ENCODE data around the gene EPB41L3. TPM values are rescaled to one million over a fixed set of nuclear protein-coding genes. Genes with fewer than 3 reads are reported as not detected.
A peak's percentile ranks its signal among the peaks of the same experiment; 100 is the strongest.

Gene EPB41L3
- total and polyA plus RNA-seq, 2 experiments from 2014 or later = 8.0 to 11.7 TPM

- H3K27me3 Mint-ChIP-seq (ENCODE audit: insufficient read depth, low read depth, poor library complexity) = no peaks in the 10 kb centered on the region
- H3K4me1 ChIP-seq (ENCODE audit: insufficient read depth) = 0 out of 2 replicates have a peak, but pooled peaks cover 5% of the 10 kb centered on the region
- no peak overlapping the region for H3K4me3 ChIP-seq
- H3K36me3 ChIP-seq (ENCODE audit: insufficient read depth) = no peaks in the 10 kb centered on the region
- no peak overlapping the region for H3K27ac Mint-ChIP-seq
- no peaks in the 10 kb centered on the region for H4K20me1 ChIP-seq (replicated peaks; ENCODE audit: insufficient read depth)
- no peak overlapping the region for H3K4me2 ChIP-seq
- no peaks in the 10 kb centered on the region for H3K79me2 ChIP-seq (replicated peaks; ENCODE audit: insufficient read depth)
- DNase-seq (ENCODE audit: low spot score) (no peak), ATAC-seq (no peak)
- no peak overlapping the region for H3K4me3 Mint-ChIP-seq
- no peaks in the 10 kb centered on the region for H3K9me3 Mint-ChIP-seq
- no peak for TF ChIP-seq CREB1 (CRISPR knock-in tag; IDR thresholded peaks at IDR 0.05; ENCODE audit: low read depth)
- TF ChIP-seq STAT1 (IDR thresholded peaks at IDR 0.05; ENCODE audit: unreplicated experiment) = no peak
- TF ChIP-seq ETS1 (IDR thresholded peaks at IDR 0.05) = no peak
- no peak for TF ChIP-seq EZH2phosphoT487 (IDR thresholded peaks at IDR 0.05; ENCODE audit: unreplicated experiment)
- no peak for TF ChIP-seq NANOG (IDR thresholded peaks at IDR 0.05; ENCODE audit: borderline replicate concordance)
- TF ChIP-seq ZNF331 (CRISPR knock-in tag; IDR thresholded peaks at IDR 0.05; ENCODE audit: low read depth) = no peak
- TF ChIP-seq CTCF (conservative IDR thresholded peaks at IDR 0.05; ENCODE audit: low read depth in 2 of 2) = no peak
- TF ChIP-seq EZH2 (IDR thresholded peaks at IDR 0.05; ENCODE audit: low read depth, unreplicated experiment) = no peak
- H3K27me3 ChIP-seq (ENCODE audit: insufficient read depth) = no peaks in the 10 kb centered on the region
- peaks cover 6% of the 10 kb centered on the region; the same call in 2 of the 3 replicates for H3K4me1 Mint-ChIP-seq
- H3K27ac ChIP-seq (ENCODE audit: low read depth) = no peak overlapping the region
- no peaks in the 10 kb centered on the region for H3K9me2 ChIP-seq (ENCODE audit: insufficient read depth)
- H3F3A ChIP-seq (replicated peaks; ENCODE audit: low read depth) = no peaks in the 10 kb centered on the region
- no peaks in the 10 kb centered on the region for H3K36me3 Mint-ChIP-seq (ENCODE audit: low read depth)
- H2AFZ ChIP-seq = peak overlapping the region; percentile 32; the same call in 1 of the 2 replicates
Measured at GRCh38 chr18:5369513-5369912, 174.3 kb downstream of the EPB41L3 start.

- Histone ChIP-seq H3K4me1 (ENCODE audit: insufficient read depth) (0 out of 2 replicates have a peak, but pooled peaks cover 5% of the 10 kb centered on the region), H3K4me3 (no peak overlapping the region), H3K27ac (ENCODE audit: low read depth) (no peak overlapping the region), H2AFZ (peak overlapping the region; percentile 48; the same call in 1 of the 2 replicates), H3K36me3 (ENCODE audit: insufficient read depth) (no peaks in the 10 kb centered on the region), H3K79me2 (replicated peaks; ENCODE audit: insufficient read depth) (no peaks in the 10 kb centered on the region), H3K9me2 (ENCODE audit: insufficient read depth) (no peaks in the 10 kb centered on the region), H4K20me1 (replicated peaks; ENCODE audit: insufficient read depth) (no peaks in the 10 kb centered on the region), H3K4me2 (no peak overlapping the region), H3F3A (replicated peaks; ENCODE audit: low read depth) (no peaks in the 10 kb centered on the region), H3K27me3 (ENCODE audit: insufficient read depth) (no peaks in the 10 kb centered on the region)
- peaks cover 5% of the 10 kb centered on the region for H3K27me3 Mint-ChIP-seq (ENCODE audit: insufficient read depth, low read depth, poor library complexity)
- H3K4me3 Mint-ChIP-seq = no peak overlapping the region
- peaks cover 6% of the 10 kb centered on the region; the same call in 2 of the 3 replicates for H3K4me1 Mint-ChIP-seq
- no peak overlapping the region for H3K27ac Mint-ChIP-seq
- H3K9me3 Mint-ChIP-seq = no peaks in the 10 kb centered on the region; the same call in 2 of the 3 replicates
- DNase-seq (ENCODE audit: low spot score) (no peak), ATAC-seq (no peak)
- H3K36me3 Mint-ChIP-seq (ENCODE audit: low read depth) = no peaks in the 10 kb centered on the region
- TF ChIP-seq JUNB (IDR thresholded peaks at IDR 0.05; ENCODE audit: unreplicated experiment) = no peak
- TF ChIP-seq ZNF331 (CRISPR knock-in tag; IDR thresholded peaks at IDR 0.05; ENCODE audit: low read depth) = no peak
- no peak for TF ChIP-seq POLR2AphosphoS5 (IDR thresholded peaks at IDR 0.05; ENCODE audit: low read depth)
- no peak for TF ChIP-seq ZNF462 (CRISPR knock-in tag; IDR thresholded peaks at IDR 0.05)
- no peak for TF ChIP-seq EZH2 (IDR thresholded peaks at IDR 0.05; ENCODE audit: low read depth, unreplicated experiment)
- no peak for TF ChIP-seq STAT1 (IDR thresholded peaks at IDR 0.05; ENCODE audit: unreplicated experiment)
- TF ChIP-seq CREB1 (CRISPR knock-in tag; IDR thresholded peaks at IDR 0.05; ENCODE audit: low read depth) = no peak
- no peak for TF ChIP-seq ETS1 (IDR thresholded peaks at IDR 0.05)
- TF ChIP-seq NANOG (IDR thresholded peaks at IDR 0.05; ENCODE audit: borderline replicate concordance) = no peak
Measured at GRCh38 chr18:5365443-5365842, 178.4 kb downstream of the EPB41L3 start.
